Sigmoid colon (tissue), 7 donors: Measurements from ENCODE around the gene TENM3. TPM values are rescaled to one million over a fixed set of nuclear protein-coding genes. Genes with fewer than 3 reads are reported as not detected.

Source experiments
- DNase-seq: peaks from one replicate; pipeline ENCODE4 v3.0.0-alpha.2; 2019
- H3K27ac ChIP-seq, 4 donors: fragments of 200-600 bp; sonication (generic); one replicate each; pipeline ENCODE4 v1.5.1; 2016 to 2019; ENCODE audit warnings: mild to moderate bottlenecking in 1 of 4
- H3K27me3 ChIP-seq, 3 donors: fragments of 200-600 bp; sonication (generic); one replicate each; pipeline ENCODE4 v1.5.1; 2019; ENCODE audit warnings: mild to moderate bottlenecking in 1 of 3
- H3K36me3 ChIP-seq, 4 donors: fragments of 200-600 bp; sonication (generic); one replicate each; pipeline ENCODE4 v1.5.1; 2016 to 2019
- H3K4me1 ChIP-seq, 4 donors: fragments of 200-600 bp; sonication (generic); one replicate each; pipeline ENCODE4 v1.5.1; 2017 to 2019
- H3K4me3 ChIP-seq, 4 donors: fragments of 200-600 bp; sonication (generic); one replicate each; pipeline ENCODE4 v1.5.1; 2017 to 2019; ENCODE audit warnings: mild to moderate bottlenecking in 2 of 4, moderate library complexity in 1 of 4
- H3K9me3 ChIP-seq, 4 donors: fragments of 200-600 bp in 3 of 4; sonication (generic) in 3 of 4; one replicate each; pipeline versions ENCODE4 v1.5.1 to v1.6.1; 2013 to 2019
- EP300 ChIP-seq, 4 donors: sonication (generic); formaldehyde crosslinking; IDR thresholded peaks; one replicate each; pipeline ENCODE4 v1.6.1; 2017; ENCODE audit warnings: antibody characterized with exemption in 4 of 4
- POLR2A ChIP-seq, 2 donors: fragments of 450-650 bp; IDR thresholded peaks; one replicate each; pipeline ENCODE4 v1.6.1; 2016; ENCODE audit warnings: antibody characterized with exemption in 2 of 2, mild to moderate bottlenecking in 2 of 2, moderate library complexity in 2 of 2
- POLR2AphosphoS5 ChIP-seq, 4 donors: sonication (generic); formaldehyde crosslinking; IDR thresholded peaks; one replicate each; pipeline ENCODE4 v1.6.1; 2017; ENCODE audit warnings: antibody characterized with exemption in 4 of 4
- WGBS, 2 donors: extraction: QIAGEN DNeasy Blood & Tissue Kit; methylation state at CpG; one replicate each; pipeline ENCODE4 v1.1.7; 2013; 5-methylcytosine and 5-hydroxymethylcytosine counted together
- intact Hi-C: fragments of 100-400 bp; cut with DNase I; formaldehyde crosslinking; loops from one replicate; pipeline ENCODE4 v1.15.1; 2023
- polyA plus RNA-seq, 3 donors: library from polyadenylated mRNA; stranded (reverse); fragments of 200-250 nt; gene quantifications; one replicate each; pipeline ENCODE4 v1.2.3, GENCODE V29; 2013
- total RNA-seq, 4 donors: library from RNA; depleted of rRNA; stranded (reverse); fragments of >200 nt; gene quantifications; one replicate each; pipeline ENCODE4 v1.1.0, GENCODE V29; 2016
- TF ChIP-seq, protein P1 (sequence below), 4 experiments: fragments of 450-650 bp in 3 of 4; fragments of 200-600 bp in 1 of 4; IDR thresholded peaks; one replicate each; pipeline ENCODE4 v1.5.1; 2016 to 2019; ENCODE audit warnings: antibody characterized with exemption in 4 of 4, mild to moderate bottlenecking in 3 of 4, moderate library complexity in 2 of 4
- donor health status: healthy with polysubstance abuse.
- donor health status: Bipolar disorder and iron deficiency.
- donor health status: healthy.

The TENM3 gene
- total and polyA plus RNA-seq, 7 donors = 0.60 to 82.3 (median 37.8) TPM; not detected in 1

DNA sequence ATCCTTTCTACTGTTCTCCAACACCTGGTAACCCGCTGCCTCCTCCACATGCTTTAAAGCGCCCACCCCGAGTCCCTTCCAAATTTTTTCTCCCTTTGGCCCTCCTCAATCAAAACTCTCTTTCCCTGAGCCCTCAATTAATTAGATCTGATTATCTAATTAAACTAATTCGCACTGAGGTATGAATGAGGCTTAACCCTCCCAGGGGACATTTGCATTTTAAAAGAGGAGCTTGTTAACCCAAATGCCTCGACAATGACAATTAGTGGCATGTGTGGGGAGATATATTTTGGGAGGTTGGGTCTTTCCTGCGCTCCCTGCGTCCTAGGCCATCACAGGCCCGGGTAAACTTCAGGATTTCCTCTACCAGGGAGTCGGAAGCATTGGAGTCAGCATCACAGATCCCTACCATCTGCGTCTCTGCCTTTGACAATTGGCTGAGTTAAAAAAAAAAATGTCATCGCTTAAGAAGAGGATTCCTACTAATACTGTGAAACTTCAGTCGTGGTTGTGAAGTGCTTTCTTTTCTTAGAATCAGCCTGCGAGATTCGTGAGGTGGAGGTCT is 50.6 kb downstream of the TENM3 start:
- no peak overlapping the region for H3K27ac ChIP-seq
- no peaks in the 10 kb centered on the region for H3K4me1 ChIP-seq
- DNase-seq = no peak
- no peaks in the 10 kb centered on the region for H3K36me3 ChIP-seq
- WGBS, 2 donors = 65 to 72% methylated on average over 14 of the region's 14 CpGs
- TF ChIP-seq, protein P1, sequence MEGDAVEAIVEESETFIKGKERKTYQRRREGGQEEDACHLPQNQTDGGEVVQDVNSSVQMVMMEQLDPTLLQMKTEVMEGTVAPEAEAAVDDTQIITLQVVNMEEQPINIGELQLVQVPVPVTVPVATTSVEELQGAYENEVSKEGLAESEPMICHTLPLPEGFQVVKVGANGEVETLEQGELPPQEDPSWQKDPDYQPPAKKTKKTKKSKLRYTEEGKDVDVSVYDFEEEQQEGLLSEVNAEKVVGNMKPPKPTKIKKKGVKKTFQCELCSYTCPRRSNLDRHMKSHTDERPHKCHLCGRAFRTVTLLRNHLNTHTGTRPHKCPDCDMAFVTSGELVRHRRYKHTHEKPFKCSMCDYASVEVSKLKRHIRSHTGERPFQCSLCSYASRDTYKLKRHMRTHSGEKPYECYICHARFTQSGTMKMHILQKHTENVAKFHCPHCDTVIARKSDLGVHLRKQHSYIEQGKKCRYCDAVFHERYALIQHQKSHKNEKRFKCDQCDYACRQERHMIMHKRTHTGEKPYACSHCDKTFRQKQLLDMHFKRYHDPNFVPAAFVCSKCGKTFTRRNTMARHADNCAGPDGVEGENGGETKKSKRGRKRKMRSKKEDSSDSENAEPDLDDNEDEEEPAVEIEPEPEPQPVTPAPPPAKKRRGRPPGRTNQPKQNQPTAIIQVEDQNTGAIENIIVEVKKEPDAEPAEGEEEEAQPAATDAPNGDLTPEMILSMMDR (IDR thresholded peaks at IDR 0.05) = no peak
- TF ChIP-seq EP300 (IDR thresholded peaks at IDR 0.05) (no peak), POLR2A (IDR thresholded peaks at IDR 0.05) (no peak), POLR2AphosphoS5 (IDR thresholded peaks at IDR 0.05) (no peak)
- no peak overlapping the region for H3K4me3 ChIP-seq
- intact Hi-C loops = no loop called here
- H3K27me3 ChIP-seq = no peaks in the 10 kb centered on the region
- no peaks in the 10 kb centered on the region for H3K9me3 ChIP-seq

DNA sequence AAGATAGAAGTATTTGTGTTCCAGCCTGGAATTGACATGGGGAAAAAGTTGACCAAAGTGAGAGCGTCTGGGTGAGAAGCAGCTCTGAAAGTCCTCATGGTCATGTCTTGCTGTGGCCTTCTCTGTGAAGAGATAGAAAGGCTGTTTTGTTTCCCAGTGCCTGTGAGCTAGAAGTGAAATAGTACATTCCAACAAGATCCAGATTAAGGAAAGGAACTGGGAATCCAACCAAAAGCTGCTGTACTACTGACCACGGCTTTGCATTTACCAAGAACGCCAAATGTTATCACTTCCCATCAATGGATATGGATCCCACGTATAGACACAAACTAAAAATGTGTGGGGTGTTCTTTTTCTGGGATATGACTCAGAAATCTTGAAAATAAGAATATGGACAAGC is 51.2 kb downstream of the TENM3 start:
- H3K4me3 ChIP-seq = no peak overlapping the region
- intact Hi-C loops = no loop called here
- no peaks in the 10 kb centered on the region for H3K4me1 ChIP-seq
- TF ChIP-seq EP300 (IDR thresholded peaks at IDR 0.05) = no peak
- TF ChIP-seq, protein P1 (IDR thresholded peaks at IDR 0.05) = no peak
- no peak for TF ChIP-seq POLR2AphosphoS5 (IDR thresholded peaks at IDR 0.05)
- TF ChIP-seq POLR2A (IDR thresholded peaks at IDR 0.05) = no peak
- 85 to 86% methylated on average over 4 of the region's 4 CpGs for WGBS, 2 donors
- H3K9me3 ChIP-seq = no peaks in the 10 kb centered on the region
- no peak overlapping the region for H3K27ac ChIP-seq
- no peaks in the 10 kb centered on the region for H3K36me3 ChIP-seq
- no peak for DNase-seq
- no peaks in the 10 kb centered on the region for H3K27me3 ChIP-seq

DNA sequence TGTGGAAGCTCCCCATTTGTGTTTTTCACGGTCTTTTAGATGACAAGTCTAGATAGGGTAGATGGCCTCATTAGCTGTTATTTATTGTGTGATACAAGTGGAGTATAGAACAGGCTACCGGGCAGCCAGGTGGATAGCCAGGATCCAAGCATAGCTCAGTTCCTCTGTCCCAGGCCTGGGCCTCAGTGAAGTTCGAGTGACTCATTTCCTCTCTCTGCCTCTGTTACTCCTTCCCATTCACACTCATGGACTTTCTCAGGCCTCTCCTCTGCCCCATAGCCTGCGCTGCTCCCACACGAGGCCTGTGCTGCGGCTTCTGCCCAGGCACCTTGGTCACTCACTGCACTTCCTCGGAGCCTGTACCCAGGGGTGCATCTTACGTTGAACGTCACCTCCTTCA is 54.5 kb downstream of the TENM3 start:
- intact Hi-C loops = no loop called here
- Histone ChIP-seq H3K27me3 (no peaks in the 10 kb centered on the region), H3K36me3 (no peaks in the 10 kb centered on the region), H3K4me1 (no peaks in the 10 kb centered on the region), H3K9me3 (no peaks in the 10 kb centered on the region), H3K27ac (no peak overlapping the region), H3K4me3 (no peak overlapping the region)
- WGBS, 2 donors = 73 to 78% methylated on average over 9 of the region's 9 CpGs
- DNase-seq = no peak
- no peak for TF ChIP-seq POLR2AphosphoS5 (IDR thresholded peaks at IDR 0.05)
- TF ChIP-seq, protein P1 (IDR thresholded peaks at IDR 0.05) = no peak
- TF ChIP-seq POLR2A (IDR thresholded peaks at IDR 0.05) = no peak
- no peak for TF ChIP-seq EP300 (IDR thresholded peaks at IDR 0.05)

DNA sequence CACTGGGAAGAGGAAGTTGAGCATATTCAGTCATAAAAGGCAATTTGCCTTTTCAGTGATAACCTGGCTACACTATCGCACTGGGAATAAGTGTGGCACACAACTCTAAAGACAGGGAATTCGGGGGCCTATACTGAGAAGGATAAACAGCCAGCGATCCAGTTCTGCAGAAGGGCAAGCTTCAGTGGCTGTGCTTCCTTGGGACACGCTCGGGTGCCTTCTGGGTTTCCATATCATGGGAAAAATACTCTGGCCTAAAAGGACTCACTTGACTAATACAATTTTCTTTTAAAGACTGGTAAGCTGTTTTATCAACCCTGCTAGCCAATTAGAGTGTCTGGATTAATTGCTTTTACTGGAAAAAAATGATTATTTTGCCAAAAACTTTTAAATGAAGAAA is 58.5 kb downstream of the TENM3 start:
- TF ChIP-seq POLR2A (IDR thresholded peaks at IDR 0.05) (no peak), POLR2AphosphoS5 (IDR thresholded peaks at IDR 0.05) (no peak), EP300 (IDR thresholded peaks at IDR 0.05) (no peak)
- TF ChIP-seq, protein P1 (IDR thresholded peaks at IDR 0.05) = no peak
- intact Hi-C loops = no loop called here
- Histone ChIP-seq H3K27me3 (no peaks in the 10 kb centered on the region), H3K27ac (no peak overlapping the region), H3K4me1 (no peaks in the 10 kb centered on the region), H3K9me3 (no peaks in the 10 kb centered on the region), H3K4me3 (no peak overlapping the region), H3K36me3 (no peaks in the 10 kb centered on the region)
- WGBS, 2 donors = 79 to 81% methylated on average over 5 of the region's 5 CpGs
- DNase-seq = no peak

DNA sequence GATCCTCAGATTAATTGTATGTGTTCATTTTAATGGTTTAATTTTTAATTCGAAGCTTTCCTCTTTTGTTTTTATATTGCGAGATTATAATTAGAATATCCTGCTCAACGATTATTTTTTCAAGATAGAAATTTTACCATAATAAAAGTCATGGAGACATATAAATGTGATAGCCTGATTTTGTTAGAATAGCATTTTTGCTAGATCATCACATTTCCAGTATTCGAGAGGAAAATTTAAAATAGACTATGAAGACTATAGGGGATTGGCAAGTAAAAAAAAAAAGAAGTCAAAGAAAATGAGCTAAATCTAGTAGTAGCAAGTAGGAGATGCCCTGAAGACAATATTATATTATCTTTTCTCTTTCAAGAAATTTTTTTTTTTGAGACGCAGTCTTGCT is 60.6 kb downstream of the TENM3 start:
- H3K36me3 ChIP-seq = no peaks in the 10 kb centered on the region
- H3K27ac ChIP-seq = no peak overlapping the region
- no peak overlapping the region for H3K4me3 ChIP-seq
- WGBS, 2 donors = 89 to 94% methylated on average over 5 of the region's 5 CpGs
- no peaks in the 10 kb centered on the region for H3K9me3 ChIP-seq
- intact Hi-C loops = no loop called here
- H3K4me1 ChIP-seq = peaks cover 0 to 10% (median 6%) of the 10 kb centered on the region in 4 donors
- TF ChIP-seq POLR2A (IDR thresholded peaks at IDR 0.05) (no peak), EP300 (IDR thresholded peaks at IDR 0.05) (no peak), POLR2AphosphoS5 (IDR thresholded peaks at IDR 0.05) (no peak)
- TF ChIP-seq, protein P1 (IDR thresholded peaks at IDR 0.05) = no peak
- no peaks in the 10 kb centered on the region for H3K27me3 ChIP-seq
- no peak for DNase-seq
